MCF 10A (cell line): Measurements from ENCODE around the gene PTPN21. TPM values are rescaled to one million over a fixed set of nuclear protein-coding genes. Genes with fewer than 3 reads are reported as not detected.

Source experiments
- BruUV-seq: library from RNA; stranded (reverse); fragments of 400-500 nt; replicated peaks from 2 replicates; lab custom pipeline; 2021; lab: Mats Ljungman, UMichigan
- CTCF ChIA-PET: fragments of 300-600 bp; sonication (Branson Sonifier 250); formaldehyde crosslinking; extraction: SDS; loops from one replicate; lab custom pipeline; 2021; ENCODE audit warnings: antibody characterized with exemption, inconsistent platforms; lab: Yijun Ruan, JAX
- POLR2A ChIA-PET: fragments of 300-600, 350-650 bp; sonication (Branson Sonifier 250); formaldehyde crosslinking; extraction: SDS; loops from one replicate; lab custom pipeline; 2020; ENCODE audit warnings: antibody characterized with exemption, inconsistent platforms; lab: Yijun Ruan, JAX
- DNase-seq: peaks from one replicate; pipeline ENCODE4 v3.0.0-alpha.2; 2018; ENCODE audit not compliant: unreplicated experiment
- H3K27ac Mint-ChIP-seq: one replicate; pipeline ENCODE4 v1.8.0; 2022; ENCODE audit warnings: mild to moderate bottlenecking, low read depth, mixed read lengths; ENCODE audit not compliant: unreplicated experiment
- H3K27me3 Mint-ChIP-seq: one replicate; pipeline ENCODE4 v1.8.0; 2022; ENCODE audit warnings: mixed read lengths; ENCODE audit not compliant: insufficient read depth, unreplicated experiment
- H3K36me3 Mint-ChIP-seq: one replicate; pipeline ENCODE4 v1.8.0; 2022; ENCODE audit warnings: mild to moderate bottlenecking, moderate library complexity, mixed read lengths; ENCODE audit not compliant: insufficient read depth, unreplicated experiment
- H3K4me1 Mint-ChIP-seq: one replicate; pipeline ENCODE4 v1.8.0; 2022; ENCODE audit warnings: mixed read lengths; ENCODE audit not compliant: insufficient read depth, unreplicated experiment
- H3K4me3 Mint-ChIP-seq: one replicate; pipeline ENCODE4 v1.8.0; 2022; ENCODE audit warnings: mild to moderate bottlenecking, moderate library complexity, mixed read lengths; ENCODE audit not compliant: unreplicated experiment
- H3K9me3 Mint-ChIP-seq: one replicate; pipeline ENCODE4 v1.8.0; 2022; ENCODE audit warnings: mixed read lengths; ENCODE audit not compliant: unreplicated experiment
- CTCF ChIP-seq: fragments of 200-600 bp; IDR thresholded peaks from one replicate; pipeline ENCODE4 v1.8.0; 2022; ENCODE audit warnings: antibody characterized with exemption, mild to moderate bottlenecking; ENCODE audit not compliant: unreplicated experiment
- intact Hi-C: fragments of 100-400 bp; cut with micrococcal nuclease; formaldehyde crosslinking; loops from 2 replicates; pipeline ENCODE4 v1.14.1; 2022
- total RNA-seq: library from RNA; stranded (reverse); gene quantifications from 2 replicates; pipeline ENCODE4 v1.2.3, GENCODE V29; 2022

The PTPN21 gene
- total RNA-seq, 1 experiment from 2014 or later: 18.1 TPM

- POLR2A ChIA-PET: no interaction called here
- H3K36me3 Mint-ChIP-seq: peaks cover 21% of the 10 kb centered on the region
- no TSS peak for BruUV-seq
- H3K4me1 Mint-ChIP-seq: peaks cover 6% of the 10 kb centered on the region
- no peaks in the 10 kb centered on the region for H3K27me3 Mint-ChIP-seq
- no peak for TF ChIP-seq CTCF
- no peaks in the 10 kb centered on the region for H3K9me3 Mint-ChIP-seq
- CTCF ChIA-PET: interaction anchor here (0.6 to 0.7 kb wide), 3 partner anchors 121 to 610 kb away, joined by 3 to 4 read pairs (median 3); no protein-coding TSS in a partner anchor
- H3K4me3 Mint-ChIP-seq: no peak overlapping the region
- intact Hi-C loops: no loop called here
- H3K27ac Mint-ChIP-seq: peak overlapping the region; percentile 10
- DNase-seq: no peak
These were observed 8.0 kb downstream of the PTPN21 start for GRCh38 chr14:88546621-88547385.

- CTCF ChIA-PET: no interaction called here
These were observed 9.6 kb downstream of the PTPN21 start for GRCh38 chr14:88545256-88545655.

GRCh38 chr14:88542857-88543795, 11.7 kb downstream of the PTPN21 start:
- no peaks in the 10 kb centered on the region for H3K9me3 Mint-ChIP-seq
- no peaks in the 10 kb centered on the region for H3K27me3 Mint-ChIP-seq
- no peak for TF ChIP-seq CTCF
- BruUV-seq: no TSS peak
- H3K36me3 Mint-ChIP-seq: peaks cover 13% of the 10 kb centered on the region
- ChIA-PET CTCF (no interaction called here), POLR2A (interaction anchor here (0.6 kb wide), 1 partner anchor 48 kb away, joined by 3 read pairs; no protein-coding TSS in a partner anchor)
- H3K27ac Mint-ChIP-seq: no peak overlapping the region
- peaks cover 6% of the 10 kb centered on the region for H3K4me1 Mint-ChIP-seq
- intact Hi-C loops: no loop called here
- no peak for DNase-seq
- H3K4me3 Mint-ChIP-seq: no peak overlapping the region

More at GRCh38 chr14:88545256-88545655, 9.6 kb downstream of the PTPN21 start:
- intact Hi-C loops: no loop called here
- peaks cover 6% of the 10 kb centered on the region for H3K4me1 Mint-ChIP-seq
- no TSS peak for BruUV-seq
- H3K9me3 Mint-ChIP-seq: no peaks in the 10 kb centered on the region
- H3K27ac Mint-ChIP-seq: no peak overlapping the region
- H3K36me3 Mint-ChIP-seq: peaks cover 21% of the 10 kb centered on the region
- no peak for DNase-seq
- H3K4me3 Mint-ChIP-seq: no peak overlapping the region
- TF ChIP-seq CTCF: no peak
- H3K27me3 Mint-ChIP-seq: no peaks in the 10 kb centered on the region
- POLR2A ChIA-PET: no interaction called here

GRCh38 chr14:88541324-88541723, 13.5 kb downstream of the PTPN21 start:
- Mint-ChIP-seq H3K4me1 (peaks cover 6% of the 10 kb centered on the region), H3K9me3 (no peaks in the 10 kb centered on the region), H3K36me3 (peaks cover 7% of the 10 kb centered on the region), H3K4me3 (no peak overlapping the region), H3K27ac (no peak overlapping the region), H3K27me3 (no peaks in the 10 kb centered on the region)
- ChIA-PET CTCF (no interaction called here), POLR2A (no interaction called here)
- BruUV-seq: no TSS peak
- DNase-seq: no peak
- intact Hi-C loops: no loop called here
- TF ChIP-seq CTCF: no peak
